Measurements from ENCODE around the gene HDAC4. TPM values are rescaled to one million over a fixed set of nuclear protein-coding genes. Genes with fewer than 3 reads are reported as not detected.

Gene HDAC4
- total RNA-seq, 4 donors from 2014 or later, result 12.9 to 91.6 (median 39.8) TPM

DNA sequence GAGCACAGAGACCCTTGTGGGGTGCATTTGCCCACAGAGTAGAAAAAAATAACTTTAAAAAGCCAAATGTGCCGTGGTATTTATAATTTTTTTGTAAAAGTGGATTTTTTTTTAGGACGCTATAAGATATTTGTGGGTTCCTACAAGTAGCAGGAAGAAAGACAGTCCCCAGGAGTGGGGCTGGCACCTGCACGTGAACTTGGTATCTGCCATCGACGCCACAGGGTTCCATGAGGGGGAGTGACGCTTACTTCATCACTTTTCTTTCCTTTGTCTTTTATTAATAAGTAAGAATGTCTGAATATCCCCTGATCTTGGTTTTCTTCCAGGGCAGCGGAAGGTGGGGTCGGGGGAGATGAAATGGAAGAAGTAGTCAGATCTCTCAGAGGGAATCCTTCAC is 345.9 kb downstream of the HDAC4 start:
- TF ChIP-seq POLR2A (IDR thresholded peaks at IDR 0.05) (no peak), CTCF (IDR thresholded peaks at IDR 0.05) (no peak)
- peaks cover 14 to 33% of the 10 kb centered on the region in 2 donors for H3K36me3 ChIP-seq
- H3K27me3 ChIP-seq, result no peaks in the 10 kb centered on the region
- no peak for DNase-seq
- H3K27ac ChIP-seq, result no peak overlapping the region
- 96 to 97% methylated on average over 8 of the region's 8 CpGs for WGBS, 2 donors
- H3K4me1 ChIP-seq, result no peaks in the 10 kb centered on the region
- intact Hi-C loops (cut with DNase I), result no loop called here
- no peak overlapping the region for H3K4me3 ChIP-seq (replicated peaks in 1 of 3)
- H3K9me3 ChIP-seq, result no peaks in the 10 kb centered on the region

DNA sequence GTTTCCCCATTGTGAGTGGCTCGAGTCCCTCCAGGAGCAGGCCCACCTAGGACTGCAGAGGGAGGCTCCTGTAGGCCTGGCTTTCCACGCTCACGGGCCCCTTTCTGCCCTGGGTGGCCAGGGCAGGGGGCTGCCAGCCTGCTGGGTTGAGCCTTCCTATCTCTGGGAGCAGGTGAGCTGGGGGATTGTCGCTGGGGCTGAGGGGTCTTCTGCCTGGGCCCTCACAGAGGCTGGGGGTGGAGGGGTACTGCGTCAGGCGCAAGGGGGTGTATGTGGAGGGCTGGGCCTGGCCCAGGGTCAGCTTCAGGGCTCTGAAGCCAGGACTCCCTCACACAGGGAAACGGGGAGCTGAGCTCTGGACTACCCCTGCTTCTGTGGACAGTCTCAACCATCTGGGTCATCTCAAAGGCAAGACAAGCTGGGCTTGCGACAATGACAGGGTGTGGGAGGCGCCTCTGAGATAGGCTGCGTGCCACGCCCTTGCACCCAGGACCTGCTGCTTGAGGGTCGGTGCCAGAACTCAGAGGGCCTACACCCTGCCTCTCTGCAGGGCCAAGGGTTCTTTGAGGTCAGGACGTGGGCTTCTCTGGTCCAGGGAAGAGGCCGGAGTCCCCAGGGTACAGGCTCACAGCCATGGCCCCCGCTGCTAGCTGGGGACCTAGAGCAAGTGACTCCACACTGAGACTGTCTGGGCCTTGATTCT is 346.9 kb downstream of the HDAC4 start:
- WGBS, 2 donors, result 96 to 97% methylated on average over 8 to 15 of the region's 15 CpGs
- H3K36me3 ChIP-seq, result peaks cover 14 to 33% of the 10 kb centered on the region in 2 donors
- H3K4me1 ChIP-seq, result no peaks in the 10 kb centered on the region

DNA sequence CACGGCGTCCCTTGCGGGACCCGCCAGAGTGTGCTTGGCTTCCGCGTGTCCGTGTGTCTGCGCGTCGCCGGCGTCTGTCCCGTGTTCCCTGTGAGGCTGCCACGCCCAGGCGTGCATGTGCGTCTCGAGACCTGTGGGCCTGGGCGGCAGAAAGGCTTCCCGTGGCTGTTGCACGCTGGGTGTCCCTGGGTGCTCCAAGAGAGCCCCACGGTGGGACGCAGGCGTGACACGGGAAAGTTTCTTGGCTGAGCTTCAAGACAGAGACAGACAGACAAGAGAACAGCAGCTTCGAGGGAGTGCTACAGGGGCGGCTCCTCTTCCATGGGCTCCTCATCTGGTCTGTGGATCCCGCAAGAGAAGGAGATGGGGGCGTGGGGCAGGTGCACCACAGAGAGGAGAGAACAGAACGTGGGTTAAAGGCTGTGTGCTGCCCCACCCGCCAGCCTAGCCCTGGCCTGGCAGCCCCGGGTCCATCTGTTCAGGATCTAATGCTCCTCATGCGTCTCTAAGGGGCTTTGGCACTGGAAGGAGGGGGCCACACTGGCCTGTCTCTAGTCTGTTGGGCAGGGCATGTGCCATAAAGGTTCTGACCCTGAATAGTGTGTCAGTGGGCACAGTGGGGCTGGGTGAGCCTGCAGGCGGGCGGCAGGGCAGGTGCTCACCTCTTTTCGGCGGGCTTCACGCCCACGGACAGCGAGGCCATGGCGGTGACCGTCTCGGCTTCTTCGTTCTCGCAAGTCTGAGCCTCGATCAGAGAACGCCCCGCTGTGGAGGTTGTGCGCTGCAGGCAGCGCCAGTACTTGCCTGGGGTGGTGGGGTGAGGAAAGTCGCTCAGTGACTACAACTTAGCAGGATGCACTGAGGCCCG is 347.8 kb downstream of the HDAC4 start:
- Histone ChIP-seq H3K27ac (no peak overlapping the region), H3K4me3 (replicated peaks in 1 of 3) (no peak overlapping the region), H3K27me3 (no peaks in the 10 kb centered on the region), H3K9me3 (no peaks in the 10 kb centered on the region), H3K36me3 (peaks cover 14 to 33% of the 10 kb centered on the region in 2 donors), H3K4me1 (no peaks in the 10 kb centered on the region)
- no peak for TF ChIP-seq CTCF (IDR thresholded peaks at IDR 0.05)
- no peak for TF ChIP-seq POLR2A (IDR thresholded peaks at IDR 0.05)
- 96 to 97% methylated on average over 35 to 51 of the region's 51 CpGs for WGBS, 2 donors
- no peak for DNase-seq
- intact Hi-C loops (cut with DNase I), result no loop called here

More for the DNA sequence above, 346.9 kb downstream of the HDAC4 start:
- H3K9me3 ChIP-seq, result no peaks in the 10 kb centered on the region
- no peaks in the 10 kb centered on the region for H3K27me3 ChIP-seq
- intact Hi-C loops (cut with DNase I), result no loop called here
- no peak overlapping the region for H3K27ac ChIP-seq
- no peak for DNase-seq
- no peak for TF ChIP-seq CTCF (IDR thresholded peaks at IDR 0.05)
- TF ChIP-seq POLR2A (IDR thresholded peaks at IDR 0.05), result no peak
- no peak overlapping the region for H3K4me3 ChIP-seq (replicated peaks in 1 of 3)

DNA sequence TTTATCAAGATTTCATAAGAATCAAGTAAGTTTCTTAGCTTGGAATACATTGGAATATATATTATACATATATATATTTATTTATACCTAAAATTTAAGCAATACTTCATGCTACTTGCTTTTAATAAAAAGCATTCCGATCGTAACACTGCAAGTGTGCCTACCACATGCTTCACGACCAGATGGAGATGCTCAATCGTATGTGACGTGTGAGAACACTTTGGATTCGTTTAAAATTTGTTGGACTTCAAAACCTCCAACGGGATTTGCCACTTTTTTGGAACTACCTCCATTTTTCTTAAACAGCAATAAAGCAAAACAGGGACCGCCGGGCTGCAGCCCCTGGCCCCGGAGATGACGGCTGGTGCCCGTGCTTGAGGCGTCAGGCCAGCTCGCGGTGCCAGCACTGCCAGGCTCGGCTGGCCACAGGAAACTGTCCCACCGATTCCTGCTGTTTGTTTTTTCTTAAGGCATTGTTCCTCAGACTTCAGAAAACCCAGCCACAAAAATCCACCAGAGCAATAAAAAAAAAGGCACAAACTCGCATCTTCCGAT is 348.9 kb downstream of the HDAC4 start:
- intact Hi-C loops (cut with DNase I), result no loop called here
- Histone ChIP-seq H3K4me1 (no peaks in the 10 kb centered on the region), H3K36me3 (peaks cover 14 to 27% of the 10 kb centered on the region in 2 donors), H3K27me3 (no peaks in the 10 kb centered on the region), H3K4me3 (replicated peaks in 1 of 3) (no peak overlapping the region), H3K9me3 (no peaks in the 10 kb centered on the region), H3K27ac (no peak overlapping the region)
- no peak for TF ChIP-seq POLR2A (IDR thresholded peaks at IDR 0.05)
- no peak for TF ChIP-seq CTCF (IDR thresholded peaks at IDR 0.05)
- DNase-seq, result no peak
- WGBS, 2 donors, result 93 to 96% methylated on average over 19 of the region's 19 CpGs
